VCaP (cell line): Measurements from ENCODE around the gene DAPK2.
A peak's percentile ranks its signal among the peaks of the same experiment; 100 is the strongest.

Experiments used
- H3K27ac ChIP-seq: fragments of 450-650 bp; 2 replicates; pipeline ENCODE4 v1.5.1; 2017
- CTCF ChIP-seq: fragments of 450-650 bp; conservative IDR thresholded peaks from 2 replicates; pipeline ENCODE4 v1.5.1; 2017; ENCODE audit warnings: mild to moderate bottlenecking, moderate library complexity

The DAPK2 gene

GRCh38 chr15:64051407-64052259, 5.3 kb upstream of the DAPK2 start:
- no peak for TF ChIP-seq CTCF
- peak overlapping the region; percentile 61 for H3K27ac ChIP-seq

GRCh38 chr15:64051093-64051402, 4.8 kb upstream of the DAPK2 start:
- H3K27ac ChIP-seq = peak overlapping the region; percentile 61
- TF ChIP-seq CTCF = no peak

DNA sequence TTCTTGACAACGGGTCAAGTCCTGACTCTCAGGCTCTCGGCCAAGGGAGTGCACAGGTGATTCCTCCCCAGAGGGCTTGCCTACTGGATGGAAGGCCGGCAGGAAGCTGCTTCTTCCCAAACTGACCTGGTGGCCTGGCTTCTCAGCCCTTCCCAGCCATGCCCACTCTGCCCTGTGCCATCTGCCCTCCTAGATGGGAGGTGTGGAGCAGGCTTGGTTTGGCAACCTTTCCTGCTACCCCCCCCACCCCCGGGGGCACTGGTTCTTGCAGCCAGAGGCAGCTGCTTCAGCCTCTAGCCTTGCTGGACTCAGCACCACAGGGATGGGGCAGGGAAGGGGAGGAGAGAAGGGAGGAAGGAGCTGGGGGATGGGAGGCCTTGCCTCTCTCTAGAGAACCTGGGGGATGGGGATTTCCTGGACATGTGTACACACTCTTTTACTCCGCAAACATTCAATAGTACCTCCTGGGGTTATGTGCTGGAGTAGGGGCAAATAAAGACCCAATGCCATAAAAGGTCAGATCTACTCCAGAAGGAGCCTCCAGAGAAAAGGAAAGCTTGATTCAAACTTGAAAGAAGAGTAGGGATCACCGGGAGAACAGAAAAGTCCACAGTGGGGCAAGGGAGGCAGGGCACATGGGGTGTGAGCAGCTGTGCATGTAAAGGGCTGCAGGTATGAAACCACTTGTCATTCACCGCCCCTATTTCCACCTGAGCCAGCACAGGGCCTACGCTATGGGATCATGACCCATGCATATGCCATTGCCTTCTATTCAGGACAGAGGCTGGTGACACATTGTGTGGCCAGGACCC, 4.2 kb upstream of the DAPK2 start:
- peak overlapping the region; percentile 61 for H3K27ac ChIP-seq
- no peak for TF ChIP-seq CTCF

GRCh38 chr15:64048781-64049460, 2.6 kb upstream of the DAPK2 start:
- TF ChIP-seq CTCF = no peak
- no peak overlapping the region for H3K27ac ChIP-seq

GRCh38 chr15:64045774-64046420, 388 bp downstream of the DAPK2 start:
- H3K27ac ChIP-seq = peak overlapping the region; percentile 64; the same call in 1 of the 2 replicates
- TF ChIP-seq CTCF = no peak

DNA sequence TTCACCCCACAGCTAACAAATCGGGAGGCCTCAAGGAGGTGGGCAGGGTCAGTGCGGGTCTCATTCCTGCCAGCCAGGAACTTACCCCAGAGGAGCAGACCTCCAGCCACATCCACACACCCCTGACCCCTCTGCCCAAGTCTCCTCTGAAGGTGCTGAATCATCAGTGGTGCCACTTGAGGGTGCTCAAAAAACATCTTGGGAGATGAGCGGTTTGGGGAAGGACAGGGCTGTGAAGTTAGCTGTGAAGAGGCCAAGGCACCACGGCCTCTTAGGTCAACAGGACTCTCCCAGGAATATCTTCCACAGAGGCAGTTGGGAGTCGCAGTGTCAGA, 1.2 kb downstream of the DAPK2 start:
- TF ChIP-seq CTCF = no peak
- H3K27ac ChIP-seq = no peak overlapping the region
